Neural cell (in vitro differentiated cells): Measurements from ENCODE around the gene TRIO.

Experiments
- CTCF ChIP-seq: fragments of 450-650 bp; IDR thresholded peaks from 2 replicates; pipeline ENCODE4 v1.5.1; 2014; ENCODE audit warnings: antibody characterized with exemption, mild to moderate bottlenecking, moderate library complexity; ENCODE audit not compliant: poor library complexity, severe bottlenecking
- EP300 ChIP-seq: fragments of 450-650 bp; conservative IDR thresholded peaks from 2 replicates; pipeline ENCODE4 v1.6.1; 2014; ENCODE audit warnings: antibody characterized with exemption, mild to moderate bottlenecking, moderate library complexity; ENCODE audit not compliant: poor library complexity, severe bottlenecking
- EZH2 ChIP-seq: fragments of 200-600, 300-800 bp; shearing (Covaris generic), sonication (generic); IDR thresholded peaks from 2 replicates; pipeline ENCODE4 v1.6.1; 2014; ENCODE audit warnings: antibody characterized with exemption, low read length, borderline replicate concordance, mild to moderate bottlenecking; ENCODE audit not compliant: insufficient read depth, poor library complexity, severe bottlenecking
- POLR2AphosphoS5 ChIP-seq: IDR thresholded peaks from 2 replicates; pipeline ENCODE4 v1.6.1; 2012

- no peak for TF ChIP-seq CTCF
- TF ChIP-seq EZH2 = no peak
- no peak for TF ChIP-seq POLR2AphosphoS5
- TF ChIP-seq EP300 = no peak
Observed at GRCh38 chr5:14415024-14415697, 272.0 kb downstream of the TRIO start.
